Renal cortical epithelial cell (primary cell): Measurements from ENCODE around the gene FRK. TPM values are rescaled to one million over a fixed set of nuclear protein-coding genes. Genes with fewer than 3 reads are reported as not detected.
"Not testable (repeated sequence)": the region's sequence is repeated elsewhere in the genome, so short reads cannot be mapped to it uniquely, and the experiment has no call there.

Experiments used
- DNase-seq: peaks from one replicate; pipeline ENCODE4 v3.0.0-alpha.2; 2011; ENCODE audit warnings: low read depth
- total RNA-seq: library from RNA; depleted of rRNA; stranded (reverse); fragments of >200 nt; gene quantifications from 2 replicates; pipeline ENCODE4 v1.2.3, GENCODE V29; 2014

Gene FRK
- total RNA-seq, 1 donor from 2014 or later, result 44.4 TPM

DNA sequence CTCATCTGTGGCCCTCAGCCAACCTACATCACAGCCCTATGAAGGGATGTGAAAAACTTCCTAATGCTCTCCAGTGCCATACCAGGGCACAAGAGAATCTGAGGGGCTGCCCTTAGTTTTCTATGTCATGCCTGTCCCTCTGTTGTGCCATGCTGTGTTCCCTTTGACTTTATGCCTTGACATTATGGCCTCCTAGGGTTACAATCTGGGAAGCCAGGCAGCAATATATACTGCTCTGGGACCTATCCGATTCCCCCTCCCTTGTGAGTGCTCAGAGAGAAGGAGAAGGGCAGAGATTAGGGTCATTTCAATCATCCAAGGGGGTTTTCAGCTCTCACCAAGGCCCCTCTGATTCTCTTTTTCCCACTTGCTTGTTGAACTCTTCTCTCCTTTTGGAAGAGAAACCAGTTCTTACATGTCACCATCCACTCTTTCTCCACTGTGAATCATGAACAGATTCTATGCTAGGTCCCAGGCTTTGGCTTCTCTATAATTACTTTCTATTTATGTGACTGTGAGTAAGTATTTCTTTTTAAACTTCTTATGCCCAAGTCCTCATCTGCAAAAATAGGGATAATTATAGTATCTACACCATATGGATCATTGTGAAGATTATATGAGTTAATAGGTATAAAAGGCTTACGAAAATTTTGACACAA is 14.2 kb upstream of the FRK start:
- DNase-seq, result no peak

DNA sequence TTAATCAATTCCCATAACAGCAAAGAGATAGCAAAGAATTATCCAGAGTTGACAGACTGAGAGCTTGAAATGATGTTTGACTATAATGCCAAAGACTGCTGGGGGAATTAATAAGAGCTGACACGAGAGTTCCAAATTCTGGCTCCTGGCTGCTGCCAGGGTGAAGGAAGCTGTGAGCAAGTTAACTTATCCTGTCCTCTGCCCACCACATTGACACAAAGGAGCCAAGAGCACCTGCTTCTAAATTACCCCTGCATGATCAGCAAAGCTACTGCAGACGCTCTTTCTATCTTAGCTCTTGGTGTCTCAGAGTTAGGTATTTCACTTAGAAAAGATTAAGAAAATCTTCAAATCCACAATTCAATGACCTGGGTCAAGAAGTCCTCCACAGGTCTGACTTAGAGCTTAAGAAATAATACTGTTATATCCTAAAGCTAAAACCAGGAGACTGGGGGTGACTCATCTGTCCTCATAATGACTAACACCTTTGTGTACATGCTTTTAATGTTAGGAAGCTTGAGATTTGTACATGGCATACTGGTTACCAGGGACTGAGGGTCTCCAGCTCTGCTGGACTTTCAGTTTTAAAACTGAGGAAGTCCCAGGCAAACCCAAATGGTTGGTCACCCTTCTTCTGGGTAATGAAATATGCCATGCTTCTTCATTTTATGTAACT is 13.2 kb upstream of the FRK start:
- DNase-seq, result peak; percentile 93

DNA sequence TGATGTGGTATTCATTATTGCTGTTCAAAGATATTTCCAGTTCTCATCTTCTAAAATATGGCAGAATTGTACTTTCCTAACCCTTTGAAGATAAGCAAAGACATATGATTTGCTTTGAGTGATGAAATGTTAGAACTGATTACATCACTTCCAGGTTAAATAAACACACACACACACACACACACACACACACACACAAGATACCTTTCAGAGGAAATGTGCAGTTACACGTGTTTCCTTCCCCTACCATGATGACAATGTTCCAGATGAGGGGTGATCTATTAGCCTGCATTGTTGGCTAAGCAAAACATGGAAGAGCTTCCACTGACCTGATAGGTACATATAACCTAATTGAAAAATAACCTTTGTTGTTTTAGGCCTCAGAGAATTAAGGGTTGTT is 11.7 kb upstream of the FRK start:
- DNase-seq, result no peak

DNA sequence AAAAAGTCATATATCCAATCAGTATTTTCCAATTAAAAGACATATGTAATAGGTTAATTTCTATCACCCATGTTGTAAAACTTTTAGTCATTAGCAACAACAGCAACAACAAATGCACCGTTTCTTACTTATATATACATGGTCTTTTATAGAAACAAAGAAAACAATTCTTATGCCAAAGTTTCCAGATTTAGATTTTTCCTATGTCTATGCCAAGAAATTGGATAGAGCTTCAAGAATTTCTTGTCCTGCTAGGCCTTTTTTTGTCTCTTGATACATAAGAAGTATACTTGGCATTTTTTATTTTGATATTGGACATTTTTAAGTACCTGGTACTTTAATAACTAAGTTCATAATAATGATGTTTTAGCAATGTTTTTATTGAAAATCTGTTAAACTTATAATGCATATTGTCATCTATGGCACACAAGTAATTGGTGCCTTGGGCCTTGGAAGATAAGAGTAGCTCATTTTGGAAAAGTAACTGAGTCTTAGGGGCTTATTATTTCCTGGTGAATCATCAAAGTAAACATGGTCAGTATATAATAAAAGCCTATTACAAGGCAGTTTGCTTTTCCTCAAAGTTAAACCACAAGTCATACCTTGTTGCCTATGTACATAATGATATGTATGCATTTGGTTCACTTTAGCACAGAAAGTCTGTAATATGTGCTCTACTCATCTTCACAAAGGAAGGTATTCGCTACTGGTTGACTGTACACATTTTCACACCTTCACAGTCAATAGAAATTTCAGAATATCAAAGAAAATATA is 10.1 kb upstream of the FRK start:
- DNase-seq, result no peak

DNA sequence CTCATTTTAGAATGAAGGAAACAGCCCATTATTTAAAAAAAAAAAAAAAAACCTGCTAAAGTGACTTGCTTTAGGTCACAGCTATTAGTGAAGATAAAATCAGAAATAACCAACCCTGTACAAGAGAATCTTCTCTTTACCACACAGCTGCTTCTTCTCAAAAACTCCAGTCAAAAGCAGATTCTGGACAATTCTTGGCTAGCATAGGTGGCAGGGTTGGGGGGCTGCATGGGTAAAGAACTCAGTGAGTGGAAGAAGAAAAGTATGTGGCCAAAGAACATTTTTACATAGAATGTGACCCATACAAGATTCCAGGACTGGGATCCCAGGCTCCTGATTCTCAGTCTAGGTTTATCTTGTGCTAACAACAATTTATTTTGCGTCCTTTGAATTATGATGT is 9.4 kb upstream of the FRK start:
- DNase-seq, result no peak

DNA sequence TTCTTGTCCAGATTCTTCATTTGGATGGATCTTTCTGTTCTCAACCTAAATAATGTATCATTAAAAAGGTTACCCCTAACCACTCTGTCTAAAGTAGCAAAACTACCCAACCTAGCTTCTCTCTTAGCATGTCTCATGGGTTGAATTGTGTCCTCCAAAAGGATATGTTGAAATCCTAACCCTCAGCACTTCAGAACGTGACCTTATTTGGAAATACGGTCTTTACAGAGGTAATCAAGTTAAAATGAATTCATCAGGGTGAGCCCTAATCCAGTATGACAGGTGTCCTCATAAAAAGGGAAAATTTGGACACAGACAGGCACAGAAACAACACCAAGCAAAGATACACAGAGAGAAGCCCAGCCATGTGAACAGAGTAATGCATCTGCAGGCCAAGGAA is 6.1 kb upstream of the FRK start:
- no peak for DNase-seq

DNA sequence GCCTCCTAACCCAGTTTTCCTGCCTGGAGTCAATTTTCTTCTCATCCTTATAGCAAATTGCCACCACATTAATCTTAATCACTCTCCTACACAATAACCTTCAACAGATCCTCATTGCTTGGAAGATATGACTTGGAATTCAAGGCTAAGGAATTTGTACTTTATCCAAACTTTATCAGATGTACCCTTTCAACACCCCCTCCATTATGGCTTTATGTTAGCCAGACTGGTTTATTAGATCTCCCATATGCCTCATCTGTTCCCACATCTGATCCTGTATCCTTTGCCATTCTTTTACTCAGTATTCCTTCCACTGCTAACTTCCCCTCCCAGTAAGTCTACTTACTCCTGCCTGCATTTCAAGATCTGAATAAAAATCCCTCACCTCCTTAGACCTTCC is 4.0 kb upstream of the FRK start:
- no peak for DNase-seq

DNA sequence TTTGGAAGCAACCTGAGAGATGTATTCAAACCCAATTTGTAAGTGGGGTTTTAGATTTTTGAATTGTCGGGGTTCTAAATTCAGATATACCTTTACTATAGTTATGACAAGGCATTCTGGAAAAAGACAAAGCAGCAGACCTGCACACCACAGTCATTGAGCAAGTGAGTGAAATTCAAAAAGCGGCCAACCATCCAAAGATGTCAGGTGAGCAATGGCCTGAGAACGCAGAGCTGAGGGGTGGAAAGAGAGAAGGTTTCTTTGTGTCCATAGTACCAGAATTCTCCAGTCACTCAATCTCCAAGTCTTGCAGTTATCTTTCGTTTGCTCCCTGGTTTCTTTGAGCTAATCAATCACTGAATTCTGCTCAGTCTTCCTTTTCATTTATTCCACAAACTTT is 1.8 kb upstream of the FRK start:
- peak; percentile 34 for DNase-seq

DNA sequence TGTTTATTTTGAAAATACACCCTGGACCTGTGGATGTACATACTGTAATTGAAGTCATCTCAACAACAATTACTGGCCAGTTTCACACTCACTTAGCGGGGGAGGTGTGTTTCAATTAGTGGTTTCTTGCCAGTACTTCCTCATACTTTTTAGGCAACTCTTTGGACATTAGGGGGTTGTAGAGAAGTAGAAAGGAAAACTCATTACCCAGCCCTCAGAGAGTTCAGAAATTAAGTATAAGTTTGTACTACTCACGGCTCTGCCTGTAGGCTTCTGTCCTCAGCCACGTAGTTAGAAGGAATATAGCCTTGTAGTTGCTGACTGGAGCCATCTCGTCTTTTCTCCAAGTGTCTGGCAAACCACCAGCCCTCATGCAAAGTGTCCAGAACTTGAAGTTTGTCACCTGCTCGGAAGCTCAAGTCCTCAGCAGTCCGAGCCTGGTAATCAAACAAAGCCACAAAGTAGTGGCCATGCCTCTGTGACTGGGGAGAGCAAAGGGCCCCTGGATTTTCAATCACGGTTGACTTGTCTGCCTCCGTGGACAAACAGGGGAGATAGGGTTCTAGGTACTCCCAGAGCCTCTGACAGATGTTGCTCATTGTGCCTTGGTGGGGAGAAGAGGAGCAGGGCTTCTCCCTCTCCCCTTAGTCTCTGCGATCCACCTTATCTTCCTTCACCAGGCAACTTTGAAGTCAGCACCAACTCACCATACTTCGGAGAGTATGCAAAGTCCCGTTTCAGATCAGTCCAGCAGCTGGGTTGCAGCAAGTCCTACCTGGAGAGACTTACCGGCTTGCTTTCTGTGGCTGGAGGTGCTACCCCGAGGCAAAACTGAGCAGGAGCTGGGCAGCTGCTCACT is 749 bp downstream of the FRK start:
- peak; percentile 94 for DNase-seq

DNA sequence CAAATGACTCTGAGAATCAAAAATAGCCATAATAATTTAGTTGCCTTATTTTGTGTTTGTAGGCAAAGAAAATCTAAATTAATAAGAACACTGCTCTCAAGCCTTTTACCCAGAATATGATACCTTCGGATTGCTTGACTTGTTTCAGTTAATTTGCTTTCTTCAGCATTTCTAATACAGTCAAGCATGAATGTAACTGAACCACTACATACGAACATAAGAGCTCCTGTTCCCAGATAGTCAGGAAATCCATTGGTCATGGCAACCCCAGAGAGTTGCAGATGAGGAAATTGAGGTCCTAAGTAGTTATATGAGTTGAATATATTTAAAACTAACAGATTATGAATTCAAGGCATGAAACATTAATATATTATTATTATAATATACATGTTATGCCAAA is 2.9 kb downstream of the FRK start:
- DNase-seq, result peak; percentile 21

DNA sequence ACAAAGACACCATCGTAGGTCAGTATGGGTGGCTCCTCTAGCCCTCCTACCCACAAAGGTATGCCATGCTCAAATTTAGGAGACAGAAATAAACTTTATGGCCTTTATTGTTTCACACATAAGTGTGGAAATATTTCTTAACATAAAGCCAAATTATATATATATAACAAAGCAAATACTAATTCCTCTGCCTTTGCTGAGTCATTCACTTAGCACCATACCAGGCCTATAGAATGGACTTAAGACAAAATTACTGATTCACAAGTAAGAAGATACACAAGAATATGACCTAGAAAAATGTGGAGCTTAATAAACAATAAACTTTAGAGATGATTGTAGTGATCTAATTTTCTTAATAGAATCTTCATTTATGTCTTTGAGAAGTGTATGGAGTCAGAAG is 5.2 kb downstream of the FRK start:
- DNase-seq, result no peak

DNA sequence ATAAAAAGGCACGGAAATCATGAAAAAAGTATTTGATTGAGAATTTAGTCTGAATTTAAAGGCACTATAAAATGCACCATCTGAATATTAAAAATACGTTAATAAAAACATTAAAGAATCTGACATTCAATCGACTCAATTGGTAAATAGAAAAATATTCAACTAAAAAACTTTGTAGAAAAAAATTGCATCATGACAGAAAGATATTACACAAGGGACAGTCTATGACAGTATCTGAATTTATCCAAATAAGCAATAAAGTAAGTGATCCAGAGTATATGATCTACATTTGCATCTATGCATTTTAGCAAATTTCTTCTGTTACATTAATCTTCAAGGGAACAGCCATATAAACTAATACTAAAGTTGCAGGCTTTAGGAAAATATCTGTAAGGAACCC is 9.4 kb downstream of the FRK start:
- DNase-seq, result no peak

DNA sequence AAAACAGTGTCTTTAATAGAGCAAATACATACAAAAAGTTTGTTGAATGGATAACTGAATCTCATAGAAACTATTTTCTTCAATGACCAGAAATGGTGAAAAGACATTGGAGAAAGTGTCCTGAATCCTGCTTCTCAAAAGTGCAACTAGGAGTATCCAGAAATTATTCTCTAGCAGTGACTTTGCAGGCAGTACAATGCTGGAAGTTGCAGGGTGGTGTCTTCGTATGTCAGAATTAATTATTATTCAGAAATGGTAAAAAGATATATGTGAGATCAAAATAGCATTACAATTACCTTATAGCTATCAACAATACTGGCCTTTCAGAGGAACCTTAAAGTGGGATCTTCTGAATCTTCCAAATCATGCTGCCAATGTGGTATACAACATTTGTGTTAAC is 10.0 kb downstream of the FRK start:
- DNase-seq, result no peak

DNA sequence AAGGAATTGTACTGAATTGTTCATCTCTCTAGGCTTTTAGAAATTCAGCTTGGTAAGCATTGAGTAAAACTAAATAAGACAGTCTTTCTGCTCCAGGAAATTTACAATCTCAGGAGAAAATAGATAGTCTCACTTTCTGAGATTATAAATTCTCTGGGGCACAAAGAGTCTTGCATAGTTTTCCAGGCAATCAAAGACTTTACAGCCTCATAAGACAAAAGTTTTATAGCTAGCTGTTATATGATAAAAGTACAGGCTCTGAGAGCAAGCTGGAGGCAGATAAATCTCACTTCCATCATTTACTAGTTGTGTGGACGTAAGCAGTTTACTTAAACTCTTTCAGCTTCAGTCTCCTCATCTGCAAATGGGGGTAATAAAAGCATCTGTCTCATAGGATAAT is 11.4 kb downstream of the FRK start:
- no peak for DNase-seq

DNA sequence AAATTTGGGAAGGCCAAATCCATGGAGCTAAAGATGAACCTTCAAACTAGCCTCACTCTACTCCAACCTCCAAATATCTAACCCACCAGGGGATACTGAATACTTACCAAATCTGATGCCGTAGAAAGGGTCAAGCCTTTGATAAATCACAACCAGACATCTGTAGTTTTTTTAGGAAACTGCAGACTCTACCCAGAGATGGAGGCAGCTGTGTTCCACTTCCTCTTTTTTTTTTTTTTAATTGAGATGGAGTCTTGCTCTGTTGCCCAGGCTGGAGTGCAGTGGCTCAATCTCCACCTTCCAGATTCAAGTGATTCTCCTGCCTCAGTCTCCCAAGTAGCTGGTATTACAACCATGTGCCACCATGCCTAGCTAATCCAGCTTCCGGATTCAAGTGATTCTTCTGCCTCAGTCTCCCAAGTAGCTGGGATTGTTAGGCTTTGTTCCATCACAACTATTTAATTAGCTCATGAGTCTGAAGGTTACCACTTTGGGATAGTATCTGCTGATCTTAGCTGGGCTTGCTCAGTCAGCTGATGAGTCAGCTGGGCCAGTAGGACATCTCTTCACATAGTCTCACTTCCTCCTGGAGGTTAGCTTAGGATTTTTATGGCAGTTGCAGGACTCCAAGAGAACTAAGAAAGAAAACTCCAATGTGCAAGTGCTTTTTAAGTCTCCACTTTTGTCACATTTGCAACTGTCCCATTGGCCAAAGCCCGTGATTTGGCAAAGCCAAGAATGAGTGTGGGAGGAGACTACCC is 13.3 kb downstream of the FRK start:
- peak; percentile 72 for DNase-seq

DNA sequence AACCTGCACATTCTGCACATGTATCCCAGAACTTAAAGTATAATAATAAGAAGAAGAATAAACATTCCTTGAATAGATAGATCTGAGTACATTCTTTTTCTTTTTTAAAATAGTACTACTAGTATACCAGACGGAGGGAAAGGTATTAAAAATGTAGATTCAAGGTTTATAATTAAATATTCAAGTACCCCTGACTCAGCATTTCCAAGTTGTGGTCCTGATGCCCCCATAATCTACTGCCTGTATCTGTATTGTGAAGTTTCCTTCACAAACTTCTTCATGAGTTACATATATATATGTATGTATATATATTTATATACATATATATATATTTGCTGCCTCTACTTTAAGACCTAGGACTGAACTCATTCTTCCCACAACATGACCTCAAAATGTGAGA is 14.0 kb downstream of the FRK start:
- no peak for DNase-seq

DNA sequence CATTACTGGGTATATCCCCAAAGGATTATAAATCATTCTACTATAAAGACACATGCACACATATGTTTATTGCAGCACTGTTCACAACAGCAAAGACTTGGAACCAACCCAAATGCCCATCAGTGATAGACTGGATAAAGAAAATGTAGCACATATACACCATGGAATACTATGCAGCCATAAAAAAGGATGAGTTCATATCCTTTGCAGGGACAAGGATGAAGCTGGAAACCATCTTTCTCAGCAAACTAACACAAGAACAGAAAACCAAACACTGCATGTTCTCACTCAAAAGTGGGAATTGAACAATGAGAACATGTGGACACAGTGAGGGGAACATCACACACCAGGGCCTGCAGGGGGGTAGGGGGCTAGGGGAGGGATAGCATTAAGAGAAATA is 14.4 kb downstream of the FRK start:
- DNase-seq, result not testable (repeated sequence)

DNA sequence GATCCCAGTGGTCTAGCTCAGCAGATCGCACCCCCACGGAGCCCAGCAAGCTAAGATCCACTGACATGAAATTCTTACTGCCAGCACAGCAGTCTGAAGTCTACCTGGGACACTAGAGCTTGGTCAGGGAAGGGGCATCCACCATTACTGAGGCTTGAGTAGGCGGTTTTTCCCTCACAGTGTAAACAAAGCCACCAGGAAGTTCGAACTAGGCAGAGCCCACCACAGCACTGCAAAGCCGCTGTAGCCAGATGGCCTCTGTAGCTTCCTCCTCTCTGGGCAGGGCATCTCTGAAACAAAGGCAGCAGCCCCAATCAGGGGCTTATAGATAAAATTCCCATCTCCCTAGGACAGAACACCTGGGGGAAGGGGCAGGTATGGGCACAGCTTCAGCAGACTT is 18.8 kb downstream of the FRK start:
- no peak for DNase-seq

DNA sequence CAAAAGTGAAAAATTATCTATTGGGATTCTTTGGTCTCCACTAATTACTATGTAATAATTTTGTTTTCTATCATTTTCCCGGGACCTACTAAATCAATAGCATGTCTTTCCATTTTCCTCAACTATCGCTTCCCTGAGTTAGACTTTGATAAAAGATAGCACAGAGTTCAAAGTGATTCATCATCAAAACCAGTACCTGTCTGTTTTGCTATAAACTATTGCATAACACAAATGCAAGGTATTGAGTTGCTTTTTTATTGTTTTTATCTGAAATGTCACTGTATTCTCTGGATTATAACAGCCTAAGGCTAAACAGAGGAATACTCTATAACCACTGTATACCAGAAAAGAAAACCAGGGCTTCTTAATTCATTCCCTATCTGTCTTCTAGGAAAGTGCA is 19.7 kb downstream of the FRK start:
- DNase-seq, result no peak

DNA sequence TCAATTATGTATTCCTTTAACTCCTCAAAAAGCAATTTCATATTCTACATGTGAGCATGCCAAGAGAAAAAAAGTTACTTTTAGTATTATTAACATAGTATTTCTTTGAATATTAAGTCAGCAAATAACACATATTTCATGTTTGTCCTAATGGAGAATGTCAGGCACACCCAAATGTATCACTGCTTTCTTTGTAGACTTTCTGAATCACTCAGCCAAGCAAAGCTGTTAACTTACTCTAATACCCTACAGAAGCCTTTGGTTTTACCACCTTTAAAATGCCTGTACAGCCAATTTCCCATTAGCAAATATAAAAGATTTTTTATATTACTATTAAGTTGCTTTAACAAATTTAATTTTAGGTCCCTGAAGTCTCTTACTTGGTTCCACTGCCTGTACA is 23.8 kb downstream of the FRK start:
- no peak for DNase-seq

DNA sequence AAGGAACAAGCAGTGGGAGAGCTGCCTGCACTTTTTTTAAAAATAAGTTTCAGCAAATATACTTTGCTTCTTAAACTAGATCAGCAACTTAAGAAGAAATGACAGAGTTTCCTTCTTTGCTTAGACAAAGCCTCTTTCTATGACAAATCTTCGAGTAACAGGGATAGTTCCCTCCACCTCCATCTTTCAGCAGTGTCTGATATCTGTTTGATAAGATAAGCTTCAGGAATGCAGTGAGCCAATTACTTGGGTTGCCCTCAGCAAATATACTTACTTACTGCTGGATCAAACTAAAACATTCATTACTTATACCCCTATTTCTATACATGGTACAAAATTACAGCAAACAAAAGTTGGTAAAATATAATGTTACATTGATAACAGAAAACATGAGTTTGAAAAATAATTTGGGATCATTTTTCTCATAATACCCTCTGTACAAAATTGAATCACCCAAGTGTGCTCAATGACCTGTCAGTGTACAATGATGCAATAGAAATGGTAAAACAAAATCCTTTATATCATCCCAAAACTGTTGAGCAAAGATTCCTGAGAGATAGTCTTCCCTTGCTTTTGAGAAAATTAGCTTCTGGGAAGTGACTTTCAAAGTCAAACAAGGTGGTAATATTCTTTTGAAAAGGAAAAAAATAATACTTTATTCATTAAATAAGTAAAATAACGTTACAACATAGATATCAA is 24.5 kb downstream of the FRK start:
- no peak for DNase-seq
